Liver (tissue), 3 donors: ENCODE data around the gene RPL26.
"Not testable (repeated sequence)": the region's sequence is repeated elsewhere in the genome, so short reads cannot be mapped to it uniquely, and the experiment has no call there.

Experiments used
- ATF3 ChIP-seq: IDR thresholded peaks from 2 replicates; pipeline ENCODE4 v1.6.1; 2016; ENCODE audit warnings: antibody characterized with exemption
- CTCF ChIP-seq: fragments of 150-350 bp; IDR thresholded peaks from 2 replicates; pipeline ENCODE4 v1.5.1; 2017; ENCODE audit warnings: improper control_type of control experiment, low read depth, low read length; ENCODE audit not compliant: missing input control
- EGR1 ChIP-seq, 2 donors: IDR thresholded peaks; 2 replicates each; pipeline ENCODE4 v1.6.1; 2016 to 2018; ENCODE audit warnings: antibody characterized with exemption in 2 of 2, low read depth in 2 of 2
- FOXA1 ChIP-seq: IDR thresholded peaks from 2 replicates; pipeline ENCODE4 v1.6.1; 2016; ENCODE audit warnings: antibody characterized with exemption
- GABPA ChIP-seq, 2 donors: IDR thresholded peaks in 1 of 2; conservative IDR thresholded peaks in 1 of 2; 2 replicates each; pipeline ENCODE4 v1.6.1; 2016; ENCODE audit warnings: antibody characterized with exemption in 2 of 2, mild to moderate bottlenecking in 1 of 2, moderate library complexity in 1 of 2
- JUND ChIP-seq, 2 donors: IDR thresholded peaks; 2 replicates each; pipeline ENCODE4 v1.6.1; 2016; ENCODE audit warnings: antibody characterized with exemption in 2 of 2
- MAX ChIP-seq: IDR thresholded peaks from 2 replicates; pipeline ENCODE4 v1.6.1; 2016; ENCODE audit warnings: antibody characterized with exemption
- RAD21 ChIP-seq, 2 donors: IDR thresholded peaks; 2 replicates each; pipeline ENCODE4 v1.6.1; 2016; ENCODE audit warnings: antibody characterized with exemption in 2 of 2, mild to moderate bottlenecking in 2 of 2
- REST ChIP-seq: IDR thresholded peaks from 2 replicates; pipeline ENCODE4 v1.6.1; 2016; ENCODE audit warnings: antibody characterized with exemption, mild to moderate bottlenecking
- donor health status: healthy.
- donor health status: healthy.

- not testable (repeated sequence) for TF ChIP-seq MAX; REST; CTCF; EGR1 (IDR thresholded peaks at IDR 0.05; ENCODE audit: low read depth in 2 of 2); JUND (IDR thresholded peaks at IDR 0.05); RAD21 (IDR thresholded peaks at IDR 0.05); ATF3; FOXA1; GABPA (IDR thresholded peaks at IDR 0.05 in 1 of 2, conservative IDR thresholded peaks at IDR 0.05 in 1 of 2)
Observed at GRCh38 chr17:8394497-8394896, 11.5 kb upstream of the RPL26 start.
